IMR-90 (cell line): ENCODE results near the gene PINK1. TPM values are rescaled to one million over a fixed set of nuclear protein-coding genes. Genes with fewer than 3 reads are reported as not detected.

Source experiments
- ATAC-seq: fragments of 200-7000 bp; cut with Tn5 transposase; 2 replicates; pipeline ENCODE4 v1.9.1; 2020; ENCODE audit warnings: low read depth, mild to moderate bottlenecking, moderate library complexity
- BruUV-seq: library from RNA; stranded (reverse); fragments of 400-500 nt; replicated peaks from 2 replicates; lab custom pipeline; 2021; lab: Mats Ljungman, UMichigan
- CTCF ChIA-PET: fragments of 300-600 bp; formaldehyde crosslinking; extraction: SDS; loops from one replicate; lab custom pipeline; 2021; ENCODE audit warnings: antibody characterized with exemption; lab: Yijun Ruan, JAX
- POLR2A ChIA-PET: fragments of 300-600 bp; sonication (Branson Sonifier 250); formaldehyde crosslinking; loops from one replicate; lab custom pipeline; 2022; ENCODE audit warnings: antibody characterized with exemption; ENCODE audit not compliant: unreplicated experiment; lab: Charles Lee
- DNase-seq: peaks from one replicate; pipeline ENCODE4 v3.0.0; 2013
- H2AFZ ChIP-seq: replicated peaks from 2 replicates; pipeline ENCODE3; 2013; ENCODE audit warnings: low read length, mild to moderate bottlenecking; ENCODE audit not compliant: poor library complexity
- H2AK5ac ChIP-seq: 2 replicates; pipeline ENCODE4 v1.6.1; 2013; ENCODE audit warnings: low read depth, low read length, inconsistent platforms
- H2AK9ac ChIP-seq: replicated peaks from 2 replicates; pipeline ENCODE3; 2013; ENCODE audit warnings: mild to moderate bottlenecking, low read depth, low read length, moderate library complexity; ENCODE audit not compliant: poor library complexity
- H2BK120ac ChIP-seq: 2 replicates; pipeline ENCODE4 v1.6.1; 2013; ENCODE audit warnings: low read depth, low read length, inconsistent platforms
- H2BK15ac ChIP-seq: 3 replicates; pipeline ENCODE4 v1.6.1; 2013; ENCODE audit warnings: low read depth, low read length, inconsistent platforms
- H2BK20ac ChIP-seq: 2 replicates; pipeline ENCODE4 v1.6.1; 2013; ENCODE audit warnings: low read depth, mild to moderate bottlenecking, inconsistent platforms, low read length, moderate library complexity
- H2BK5ac ChIP-seq: 2 replicates; pipeline ENCODE4 v1.6.1; 2013; ENCODE audit warnings: mild to moderate bottlenecking, low read depth, low read length, inconsistent platforms; ENCODE audit not compliant: poor library complexity, severe bottlenecking
- H3K14ac ChIP-seq: replicated peaks from 2 replicates; pipeline ENCODE4 v1.6.1; 2013; ENCODE audit warnings: low read depth, low read length, inconsistent platforms
- H3K18ac ChIP-seq: 2 replicates; pipeline ENCODE4 v1.6.1; 2013; ENCODE audit warnings: low read depth, low read length, control low read depth
- H3K23ac ChIP-seq: 2 replicates; pipeline ENCODE4 v1.6.1; 2013; ENCODE audit warnings: low read depth, low read length, inconsistent platforms
- H3K27ac ChIP-seq: 2 replicates; pipeline ENCODE4 v1.5.1; 2013; ENCODE audit warnings: mild to moderate bottlenecking, control low read depth, low read length; ENCODE audit not compliant: insufficient read depth
- H3K27me3 ChIP-seq: 2 replicates; pipeline ENCODE4 v1.6.1; 2013; ENCODE audit warnings: low read length; ENCODE audit not compliant: control insufficient read depth, insufficient read depth
- H3K36me3 ChIP-seq: 2 replicates; pipeline ENCODE4 v1.6.1; 2013; ENCODE audit warnings: low read length, mixed read lengths; ENCODE audit not compliant: control insufficient read depth, insufficient read depth
- H3K4ac ChIP-seq: 2 replicates; pipeline ENCODE4 v1.6.1; 2013; ENCODE audit warnings: low read depth, low read length, inconsistent platforms
- H3K4me1 ChIP-seq: 2 replicates; pipeline ENCODE4 v1.6.1; 2013; ENCODE audit warnings: low read length, mixed read lengths; ENCODE audit not compliant: control insufficient read depth, insufficient read depth
- H3K4me2 ChIP-seq: 2 replicates; pipeline ENCODE4 v1.6.1; 2013; ENCODE audit warnings: low read depth, mild to moderate bottlenecking, control low read depth, low read length, moderate library complexity
- H3K4me3 ChIP-seq: 2 replicates; pipeline ENCODE4 v1.5.1; 2013; ENCODE audit warnings: low read depth, mild to moderate bottlenecking, control low read depth, low read length, moderate library complexity; ENCODE audit not compliant: insufficient read depth
- H3K56ac ChIP-seq: 2 replicates; pipeline ENCODE4 v1.6.1; 2013; ENCODE audit warnings: low read length, inconsistent platforms; ENCODE audit not compliant: insufficient read depth; ENCODE audit errors: extremely low read depth
- H3K79me1 ChIP-seq, 2 experiments: 2 replicates each; pipeline ENCODE4 v1.6.1; 2013; ENCODE audit warnings: low read length in 2 of 2, inconsistent platforms in 1 of 2, low read depth in 1 of 2
- H3K9ac ChIP-seq: 2 replicates; pipeline ENCODE4 v1.6.1; 2013; ENCODE audit warnings: low read depth, low read length, control low read depth
- H3K9me1 ChIP-seq: 2 replicates; pipeline ENCODE4 v1.6.1; 2013; ENCODE audit warnings: low read length, inconsistent platforms; ENCODE audit not compliant: insufficient read depth
- H3K9me3 ChIP-seq: 2 replicates; pipeline ENCODE4 v1.6.1; 2013; ENCODE audit warnings: low read length; ENCODE audit not compliant: control insufficient read depth, insufficient read depth
- H4K20me1 ChIP-seq: 2 replicates; pipeline ENCODE4 v1.6.1; 2013; ENCODE audit warnings: low read length, inconsistent platforms; ENCODE audit not compliant: insufficient read depth
- H4K5ac ChIP-seq: 2 replicates; pipeline ENCODE4 v1.6.1; 2013; ENCODE audit warnings: mild to moderate bottlenecking, low read depth, low read length, control low read depth
- H4K8ac ChIP-seq, 2 experiments: 2 replicates each; pipeline ENCODE4 v1.6.1; 2013; ENCODE audit warnings: low read depth in 2 of 2, low read length in 2 of 2, control low read depth in 1 of 2, inconsistent platforms in 1 of 2
- H4K91ac ChIP-seq: 2 replicates; pipeline ENCODE4 v1.6.1; 2013; ENCODE audit warnings: low read depth, low read length, inconsistent platforms; ENCODE audit not compliant: insufficient read depth
- BHLHE40 ChIP-seq: fragments of 150-350 bp; IDR thresholded peaks from 2 replicates; pipeline ENCODE4 v1.6.1; 2016; ENCODE audit warnings: mild to moderate bottlenecking, low read depth, low read length
- CEBPB ChIP-seq: IDR thresholded peaks from 2 replicates; pipeline ENCODE4 v1.6.1; 2012; ENCODE audit warnings: low read depth, low read length, improper control_type of control experiment
- CHD1 ChIP-seq: IDR thresholded peaks from 2 replicates; pipeline ENCODE4 v1.6.1; 2012; ENCODE audit warnings: low read depth, low read length, improper control_type of control experiment
- MAFK ChIP-seq: IDR thresholded peaks from 2 replicates; pipeline ENCODE4 v1.6.1; 2012; ENCODE audit warnings: low read depth, low read length, improper control_type of control experiment
- MAZ ChIP-seq: IDR thresholded peaks from 2 replicates; pipeline ENCODE4 v1.6.1; 2012; ENCODE audit warnings: low read depth, mild to moderate bottlenecking, low read length, improper control_type of control experiment, moderate library complexity, borderline replicate concordance
- MXI1 ChIP-seq: IDR thresholded peaks from 2 replicates; pipeline ENCODE4 v1.6.1; 2012; ENCODE audit warnings: low read depth, mild to moderate bottlenecking, low read length, moderate library complexity, borderline replicate concordance
- NFE2L2 ChIP-seq: fragments of 150-350 bp; IDR thresholded peaks from 2 replicates; pipeline ENCODE4 v1.6.1; 2016; ENCODE audit warnings: low read depth, mild to moderate bottlenecking, low read length
- POLR2A ChIP-seq: IDR thresholded peaks from 2 replicates; pipeline ENCODE4 v1.6.1; 2012; ENCODE audit warnings: mild to moderate bottlenecking, low read depth, low read length
- RCOR1 ChIP-seq: IDR thresholded peaks from 2 replicates; pipeline ENCODE4 v1.6.1; 2012; ENCODE audit warnings: mild to moderate bottlenecking, low read length, improper control_type of control experiment; ENCODE audit not compliant: insufficient replicate concordance
- RFX5 ChIP-seq: IDR thresholded peaks from 2 replicates; pipeline ENCODE4 v1.8.0; 2012; ENCODE audit warnings: low read depth, mild to moderate bottlenecking, low read length, moderate library complexity
- SMC3 ChIP-seq: fragments of 150-350 bp; IDR thresholded peaks from 2 replicates; pipeline ENCODE4 v1.6.1; 2016; ENCODE audit warnings: low read depth, mild to moderate bottlenecking, antibody characterized with exemption, low read length, moderate library complexity
- WGBS, 2 experiments: methylation state at CpG; one replicate each; pipeline versions ENCODE4 v1.1.5 to v1.1.7; 2013; ENCODE audit warnings: missing lambda C conversion rate in 2 of 2; ENCODE audit not compliant: insufficient read length in 1 of 2; ENCODE audit errors: extremely low coverage in 2 of 2; 5-methylcytosine and 5-hydroxymethylcytosine counted together
- dilution Hi-C: fragments of 300-500 bp; cut with HindIII; formaldehyde crosslinking; loops from one replicate; pipeline ENCODE4 v1.14.3; 2018; ENCODE audit warnings: low sequenced_read_pairs; ENCODE audit not compliant: unreplicated experiment
- in situ Hi-C: fragments of 300-500 bp; cut with MboI; formaldehyde crosslinking; loops from 3 replicates; pipeline ENCODE4 v1.14.3; 2019; ENCODE audit warnings: low sequenced_read_pairs, inconsistent platforms, mixed read lengths
- intact Hi-C: fragments of 100-400 bp; cut with micrococcal nuclease; formaldehyde crosslinking; loops from 2 replicates; pipeline ENCODE4 v1.10.0; 2022
- polyA plus RNA-seq, 3 experiments: library from polyadenylated mRNA; depleted of rRNA; stranded (reverse); fragments of >200 nt; gene quantifications; 2 replicates each; pipeline ENCODE4 v1.2.3, GENCODE V29; 2012; ENCODE audit warnings: low replicate concordance in 1 of 3
- total RNA-seq: library from RNA; depleted of rRNA; stranded (reverse); fragments of >200 nt; gene quantifications from 2 replicates; pipeline ENCODE4 v1.2.3, GENCODE V29; 2012
- TF ChIP-seq, protein P1 (sequence below): fragments of 150-350 bp; IDR thresholded peaks from 2 replicates; pipeline ENCODE4 v1.6.1; 2017; ENCODE audit warnings: mild to moderate bottlenecking, antibody characterized with exemption, low read length, low read depth
- TF ChIP-seq, protein P2 (sequence below): fragments of 150-350 bp; IDR thresholded peaks from 2 replicates; pipeline ENCODE4 v1.6.1; 2016; ENCODE audit warnings: low read depth, mild to moderate bottlenecking, low read length, moderate library complexity, borderline replicate concordance

The PINK1 gene
- total and polyA plus RNA-seq, 2 of the 4 experiments (the other 2 are of a cell fraction), result 52.9 to 55.2 TPM

DNA sequence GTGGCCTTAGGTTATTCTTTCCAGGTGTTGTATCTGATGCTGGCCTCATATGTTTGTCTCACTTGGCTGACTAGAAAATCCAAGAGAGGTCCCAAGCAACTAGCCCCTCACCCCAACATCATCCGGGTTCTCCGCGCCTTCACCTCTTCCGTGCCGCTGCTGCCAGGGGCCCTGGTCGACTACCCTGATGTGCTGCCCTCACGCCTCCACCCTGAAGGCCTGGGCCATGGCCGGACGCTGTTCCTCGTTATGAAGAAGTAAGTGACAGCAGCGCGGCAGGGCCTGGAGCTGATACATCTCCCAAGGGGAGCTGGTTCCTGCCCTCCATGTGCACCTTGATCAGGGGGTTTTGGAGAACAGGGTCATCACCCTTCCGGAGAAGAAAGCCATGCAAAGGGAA is 11.2 kb downstream of the PINK1 start:
- Histone ChIP-seq H3K4ac (no peak overlapping the region), H3K23ac (no peak overlapping the region), H2BK20ac (no peak overlapping the region), H2AK5ac (no peak overlapping the region), H3K56ac (no peak overlapping the region), H3K9me1 (no peaks in the 10 kb centered on the region), H3K14ac (no peak overlapping the region), H3K4me2 (no peak overlapping the region), H2BK5ac (no peak overlapping the region), H3K36me3 (peaks cover 50% of the 10 kb centered on the region), H4K91ac (no peak overlapping the region), H4K20me1 (peaks cover 5% of the 10 kb centered on the region; the same call in 1 of the 2 replicates), H3K79me1 (no peaks in the 10 kb centered on the region; a peak in 1 of 4 replicates), H2AK9ac (no peak overlapping the region), H3K27me3 (no peaks in the 10 kb centered on the region), H4K5ac (no peak overlapping the region), H2BK15ac (no peak overlapping the region), H3K4me3 (no peak overlapping the region), H3K4me1 (no peaks in the 10 kb centered on the region), H3K27ac (no peak overlapping the region), H2BK120ac (no peak overlapping the region), H3K18ac (no peak overlapping the region), H2AFZ (no peak overlapping the region), H3K9ac (no peak overlapping the region), H4K8ac (no peak overlapping the region), H3K9me3 (no peaks in the 10 kb centered on the region)
- DNase-seq (no peak), ATAC-seq (no peak)
- ChIA-PET CTCF (no interaction called here), POLR2A (no interaction called here)
- intact Hi-C loops (loop anchor here (5.0 kb wide), 1 partner anchor 432 kb away; no protein-coding TSS in a partner anchor), in situ Hi-C loops (loop anchor here (25.0 kb wide), 1 partner anchor 432 kb away; no protein-coding TSS in a partner anchor), dilution Hi-C loops (no loop called here)
- no CpG with 5 or more reads among the region's 13 CpGs for WGBS, 2 experiments
- TF ChIP-seq RFX5 (no peak), CEBPB (no peak), MXI1 (no peak), POLR2A (no peak), BHLHE40 (no peak), SMC3 (no peak), MAZ (no peak), RCOR1 (no peak), MAFK (no peak), NFE2L2 (no peak), CHD1 (no peak)
- TF ChIP-seq, protein P1, sequence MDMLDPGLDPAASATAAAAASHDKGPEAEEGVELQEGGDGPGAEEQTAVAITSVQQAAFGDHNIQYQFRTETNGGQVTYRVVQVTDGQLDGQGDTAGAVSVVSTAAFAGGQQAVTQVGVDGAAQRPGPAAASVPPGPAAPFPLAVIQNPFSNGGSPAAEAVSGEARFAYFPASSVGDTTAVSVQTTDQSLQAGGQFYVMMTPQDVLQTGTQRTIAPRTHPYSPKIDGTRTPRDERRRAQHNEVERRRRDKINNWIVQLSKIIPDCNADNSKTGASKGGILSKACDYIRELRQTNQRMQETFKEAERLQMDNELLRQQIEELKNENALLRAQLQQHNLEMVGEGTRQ, result no peak
- TF ChIP-seq, protein P2, sequence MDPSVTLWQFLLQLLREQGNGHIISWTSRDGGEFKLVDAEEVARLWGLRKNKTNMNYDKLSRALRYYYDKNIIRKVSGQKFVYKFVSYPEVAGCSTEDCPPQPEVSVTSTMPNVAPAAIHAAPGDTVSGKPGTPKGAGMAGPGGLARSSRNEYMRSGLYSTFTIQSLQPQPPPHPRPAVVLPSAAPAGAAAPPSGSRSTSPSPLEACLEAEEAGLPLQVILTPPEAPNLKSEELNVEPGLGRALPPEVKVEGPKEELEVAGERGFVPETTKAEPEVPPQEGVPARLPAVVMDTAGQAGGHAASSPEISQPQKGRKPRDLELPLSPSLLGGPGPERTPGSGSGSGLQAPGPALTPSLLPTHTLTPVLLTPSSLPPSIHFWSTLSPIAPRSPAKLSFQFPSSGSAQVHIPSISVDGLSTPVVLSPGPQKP, result no peak
- BruUV-seq, result no TSS peak
